ENCODE data around the gene PCGF3.

PCGF3 gene

DNA sequence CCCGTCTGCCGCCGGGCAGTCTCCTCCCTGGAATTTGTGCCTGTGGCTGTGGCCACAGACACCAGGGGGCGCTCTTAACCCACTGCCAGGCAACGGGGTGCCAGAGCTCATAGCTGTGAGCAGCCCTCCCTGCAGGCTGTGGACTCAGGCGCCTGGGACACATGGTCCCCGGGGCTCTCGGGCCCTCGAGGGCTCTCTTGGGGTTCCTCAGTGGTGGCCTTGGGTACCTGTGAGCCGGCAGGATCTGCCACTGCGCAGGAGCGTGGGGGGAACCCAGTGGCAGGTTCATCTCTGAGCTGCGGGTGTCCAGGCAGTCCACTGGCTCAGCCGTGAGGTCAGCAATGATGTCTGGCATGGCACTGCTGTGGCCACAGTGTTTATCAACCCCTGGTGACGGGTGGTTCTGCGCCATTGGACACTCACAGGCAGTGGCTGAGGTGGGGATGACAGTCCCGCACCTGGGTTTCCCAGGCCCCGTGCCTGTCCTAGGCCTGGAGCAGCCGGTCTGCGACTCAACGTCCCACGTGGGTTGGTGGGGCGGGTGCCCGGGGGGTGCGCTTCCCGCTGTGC, 37.2 kb downstream of the PCGF3 start:
- no peak overlapping the region for H3K27ac ChIP-seq
- TF ChIP-seq, protein P1, sequence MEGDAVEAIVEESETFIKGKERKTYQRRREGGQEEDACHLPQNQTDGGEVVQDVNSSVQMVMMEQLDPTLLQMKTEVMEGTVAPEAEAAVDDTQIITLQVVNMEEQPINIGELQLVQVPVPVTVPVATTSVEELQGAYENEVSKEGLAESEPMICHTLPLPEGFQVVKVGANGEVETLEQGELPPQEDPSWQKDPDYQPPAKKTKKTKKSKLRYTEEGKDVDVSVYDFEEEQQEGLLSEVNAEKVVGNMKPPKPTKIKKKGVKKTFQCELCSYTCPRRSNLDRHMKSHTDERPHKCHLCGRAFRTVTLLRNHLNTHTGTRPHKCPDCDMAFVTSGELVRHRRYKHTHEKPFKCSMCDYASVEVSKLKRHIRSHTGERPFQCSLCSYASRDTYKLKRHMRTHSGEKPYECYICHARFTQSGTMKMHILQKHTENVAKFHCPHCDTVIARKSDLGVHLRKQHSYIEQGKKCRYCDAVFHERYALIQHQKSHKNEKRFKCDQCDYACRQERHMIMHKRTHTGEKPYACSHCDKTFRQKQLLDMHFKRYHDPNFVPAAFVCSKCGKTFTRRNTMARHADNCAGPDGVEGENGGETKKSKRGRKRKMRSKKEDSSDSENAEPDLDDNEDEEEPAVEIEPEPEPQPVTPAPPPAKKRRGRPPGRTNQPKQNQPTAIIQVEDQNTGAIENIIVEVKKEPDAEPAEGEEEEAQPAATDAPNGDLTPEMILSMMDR (conservative IDR thresholded peaks at IDR 0.05): peak; percentile 95

DNA sequence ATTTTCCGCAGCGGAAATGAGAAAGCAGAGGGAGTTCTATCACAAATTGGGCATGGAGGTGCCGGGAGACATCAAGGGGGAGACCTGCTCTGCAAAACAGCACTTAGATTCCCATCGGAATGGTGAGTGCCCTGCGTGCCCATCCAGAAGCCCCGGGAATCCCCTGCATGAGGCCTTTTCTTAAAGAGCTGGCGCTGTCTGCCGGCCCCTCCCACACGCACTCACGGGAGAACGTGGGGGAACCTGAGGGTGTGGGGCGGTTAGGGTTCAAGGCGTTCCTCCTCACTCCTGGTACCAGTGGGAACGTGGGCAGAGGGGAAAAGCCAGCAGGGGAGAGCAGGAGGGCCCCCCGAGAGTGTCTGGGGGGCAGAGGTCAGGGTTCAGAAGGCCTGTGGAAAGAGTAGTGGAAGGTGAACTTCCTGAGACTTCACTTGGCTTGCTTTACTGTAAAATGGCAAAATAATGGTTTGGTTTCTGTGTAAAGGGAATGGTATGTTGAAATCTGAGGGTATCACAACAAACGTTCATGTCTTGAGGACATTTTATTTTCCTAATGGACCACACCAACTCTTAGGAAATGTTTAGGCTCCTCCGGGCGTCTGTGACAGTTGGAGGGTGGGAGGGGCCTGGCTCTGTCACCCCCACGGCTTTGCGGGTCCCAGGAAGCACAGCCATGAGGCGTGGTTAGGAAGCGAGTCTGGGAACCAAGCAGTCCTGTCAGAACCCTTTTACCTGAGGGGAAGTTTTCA, 38.0 kb downstream of the PCGF3 start:
- no peak overlapping the region for H3K27ac ChIP-seq
- TF ChIP-seq, protein P1 (conservative IDR thresholded peaks at IDR 0.05): no peak

DNA sequence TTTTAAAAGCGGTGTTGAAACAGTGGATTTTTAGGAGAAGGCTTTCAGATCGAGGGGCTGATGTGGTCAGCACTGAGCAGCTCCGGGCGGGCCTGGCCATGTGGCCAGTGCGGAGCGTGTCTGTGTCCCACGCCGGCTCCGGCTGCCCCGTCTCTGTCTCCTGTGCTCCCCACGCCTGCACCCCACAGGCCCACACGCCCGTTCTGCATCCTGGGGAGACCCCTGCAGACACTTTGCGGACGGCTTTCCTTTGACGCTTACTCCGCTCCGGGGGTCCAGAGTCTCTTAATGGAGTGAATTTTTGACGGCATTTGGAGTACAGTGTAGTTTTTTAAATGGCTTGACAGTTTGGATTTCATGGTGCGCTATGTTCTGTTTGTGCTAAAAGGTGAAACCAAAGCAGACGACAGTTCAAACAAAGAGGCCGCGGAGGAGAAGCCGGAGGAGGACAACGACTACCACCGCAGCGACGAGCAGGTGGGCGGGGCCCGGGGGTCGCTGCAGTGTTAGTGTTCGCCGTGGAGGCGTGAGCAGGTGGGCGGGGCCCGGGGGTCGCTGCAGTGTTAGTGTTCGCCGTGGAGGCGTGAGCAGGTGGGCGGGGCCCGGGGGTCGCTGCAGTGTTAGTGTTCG, 38.7 kb downstream of the PCGF3 start:
- TF ChIP-seq, protein P1 (conservative IDR thresholded peaks at IDR 0.05): no peak
- no peak overlapping the region for H3K27ac ChIP-seq

DNA sequence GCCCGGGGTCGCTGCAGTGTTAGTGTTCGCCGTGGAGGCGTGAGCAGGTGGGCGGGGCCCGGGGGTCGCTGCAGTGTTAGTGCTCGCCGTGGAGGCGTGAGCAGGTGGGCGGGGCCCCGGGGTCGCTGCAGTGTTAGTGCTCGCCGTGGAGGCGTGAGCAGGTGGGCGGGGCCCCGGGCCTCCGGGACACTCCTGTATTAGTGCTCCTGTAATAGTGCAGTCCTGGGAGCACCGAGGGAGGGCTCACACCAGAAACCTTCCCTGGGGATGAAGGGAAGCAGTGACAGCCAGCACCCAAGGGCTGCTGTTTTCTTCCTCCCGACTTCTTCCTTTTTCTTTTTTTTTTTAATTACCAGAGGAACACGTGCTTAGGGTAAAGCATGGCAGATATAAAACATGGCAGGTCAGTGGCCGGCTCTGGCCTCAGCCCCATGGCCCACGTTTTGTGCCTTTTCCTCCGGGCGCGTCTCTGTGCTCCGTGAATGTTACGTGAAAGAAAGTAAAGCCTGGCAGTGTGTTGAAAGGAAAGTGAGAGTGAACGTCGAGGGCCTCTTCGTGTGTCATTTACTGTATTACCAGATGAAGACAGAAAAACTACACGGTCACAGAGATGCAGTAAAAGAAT, 42.0 kb downstream of the PCGF3 start:
- H3K27ac ChIP-seq: no peak overlapping the region
- TF ChIP-seq, protein P1 (conservative IDR thresholded peaks at IDR 0.05): no peak

DNA sequence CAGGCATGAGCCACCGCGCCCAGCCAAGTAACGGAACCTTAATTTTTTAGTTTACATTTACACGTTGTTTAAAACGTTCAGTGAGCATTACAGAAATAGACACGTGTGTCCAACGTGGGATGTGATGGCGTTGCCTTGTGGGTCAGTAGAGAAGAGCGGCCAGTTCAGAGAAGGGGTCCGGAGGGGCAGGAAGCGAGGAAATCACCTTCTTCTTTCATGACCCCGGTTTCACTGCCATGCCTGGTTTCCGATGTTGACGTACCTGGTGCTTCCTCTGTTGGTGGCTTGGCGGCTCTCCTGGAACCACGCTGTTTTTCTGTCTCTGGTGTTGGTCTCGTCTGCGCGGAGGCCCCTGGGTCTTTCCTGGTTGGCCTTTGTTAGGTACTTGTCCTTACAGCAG, 42.8 kb downstream of the PCGF3 start:
- no peak overlapping the region for H3K27ac ChIP-seq
- TF ChIP-seq, protein P1 (conservative IDR thresholded peaks at IDR 0.05): no peak

DNA sequence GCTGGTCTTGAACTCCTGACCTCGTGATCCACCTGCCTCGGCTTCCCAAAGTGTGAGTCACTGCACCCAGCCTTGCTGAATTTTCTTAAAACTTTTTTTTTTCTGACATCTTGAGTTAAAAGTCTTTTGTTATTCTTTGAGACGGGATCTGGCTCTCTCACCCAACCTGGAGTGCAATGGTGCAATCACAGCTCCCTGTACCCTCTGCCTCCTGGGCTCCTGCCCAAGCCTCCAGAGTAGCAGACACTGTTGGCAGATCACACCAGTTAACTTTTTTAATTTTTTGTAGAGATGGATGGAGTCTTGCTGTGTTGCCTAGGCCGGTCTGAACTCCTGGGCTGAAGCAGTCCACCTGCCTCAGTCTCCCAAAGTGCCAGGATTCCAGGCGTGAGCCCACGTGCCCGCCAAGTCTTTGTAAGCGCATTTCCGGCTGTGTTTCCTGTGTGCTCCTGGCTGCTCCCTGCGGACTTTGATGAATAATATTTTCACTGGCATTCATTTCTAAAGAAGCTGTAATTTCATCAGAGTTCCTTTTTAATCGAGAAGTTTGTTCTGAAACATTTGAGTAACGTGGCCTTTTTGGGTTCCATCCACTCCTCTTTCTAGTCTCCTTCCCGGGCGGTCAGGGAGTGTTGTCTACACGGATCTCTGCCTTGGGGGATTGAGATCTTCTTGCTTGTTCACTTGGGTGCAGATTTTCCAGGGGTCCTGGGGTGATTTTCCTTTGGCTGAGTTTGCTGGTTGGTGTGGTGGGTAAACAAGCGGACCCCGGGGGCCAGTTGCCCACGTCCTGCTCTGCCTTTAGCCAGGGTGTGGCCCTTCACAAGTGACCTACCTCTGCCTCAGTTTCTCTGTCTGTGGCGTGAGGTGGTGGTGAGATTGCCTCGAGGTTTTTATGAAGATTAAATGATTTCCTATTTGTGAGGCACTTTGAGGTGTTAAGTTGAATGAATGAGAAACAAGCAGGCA, 44.4 kb downstream of the PCGF3 start:
- TF ChIP-seq, protein P1 (conservative IDR thresholded peaks at IDR 0.05): no peak
- no peak overlapping the region for H3K27ac ChIP-seq
